DMS153 treated with DMSO at 0.1 percent for 48 hours (cell line): ENCODE data around the gene LRBA.
"Not testable (repeated sequence)": the region's sequence is repeated elsewhere in the genome, so short reads cannot be mapped to it uniquely, and the experiment has no call there.

Source experiments
- DNase-seq: peaks from one replicate; lab custom pipeline; 2025; ENCODE audit not compliant: unreplicated experiment; lab: John Stamatoyannopoulos, UW

The LRBA gene

GRCh38 chr4:151014521-151015458 lies at the start of gene LRBA:
TSS of gene LRBA (minus strand) at chr4:151015284. CDS start at chr4:151014642, 642 bp downstream.
- DNase-seq: peak; percentile 91

- not testable (repeated sequence) for DNase-seq
These were observed 48.1 kb upstream of the LRBA start for GRCh38 chr4:151063143-151063542.

- DNase-seq: no peak
These were observed 40.5 kb upstream of the LRBA start for GRCh38 chr4:151055539-151055938.

GRCh38 chr4:151052785-151053184 lies 37.7 kb upstream of the LRBA start:
- DNase-seq: no peak

- DNase-seq: no peak
These were observed 34.4 kb upstream of the LRBA start for GRCh38 chr4:151049430-151049884.

- DNase-seq: no peak
These were observed 33.8 kb upstream of the LRBA start for GRCh38 chr4:151048913-151049312.

GRCh38 chr4:151046609-151047008 lies 31.5 kb upstream of the LRBA start:
- DNase-seq: no peak

- peak; percentile 67 for DNase-seq
These were observed 30.8 kb upstream of the LRBA start for GRCh38 chr4:151045907-151046306.

GRCh38 chr4:151043803-151044515 lies 28.9 kb upstream of the LRBA start:
- no peak for DNase-seq

GRCh38 chr4:151039733-151040132 lies 24.6 kb upstream of the LRBA start:
- DNase-seq: no peak

GRCh38 chr4:151038452-151039157 lies 23.5 kb upstream of the LRBA start:
- no peak for DNase-seq

GRCh38 chr4:151035911-151036310 lies 20.8 kb upstream of the LRBA start:
- no peak for DNase-seq

GRCh38 chr4:151035328-151035727 lies 20.2 kb upstream of the LRBA start:
- DNase-seq: peak; percentile 94

- DNase-seq: no peak
These were observed 19.7 kb upstream of the LRBA start for GRCh38 chr4:151034829-151035228.

- no peak for DNase-seq
These were observed 16.9 kb upstream of the LRBA start for GRCh38 chr4:151031831-151032605.

- no peak for DNase-seq
These were observed 14.5 kb upstream of the LRBA start for GRCh38 chr4:151029537-151029936.

- not testable (repeated sequence) for DNase-seq
These were observed 13.9 kb upstream of the LRBA start for GRCh38 chr4:151029006-151029405.

- no peak for DNase-seq
These were observed 10.7 kb upstream of the LRBA start for GRCh38 chr4:151025759-151026158.

GRCh38 chr4:151022586-151022985 lies 7.5 kb upstream of the LRBA start:
- no peak for DNase-seq

GRCh38 chr4:151021637-151022334 lies 6.7 kb upstream of the LRBA start:
- DNase-seq: no peak
